K562 (cell line): Measurements from ENCODE around the gene COA3. TPM values are rescaled to one million over a fixed set of nuclear protein-coding genes. Genes with fewer than 3 reads are reported as not detected.

Experiments used
- BRD4 ChIP-seq: fragments of 200-600 bp; sonication (generic); IDR thresholded peaks from 2 replicates; pipeline ENCODE4 v1.6.1; 2017; ENCODE audit warnings: inconsistent platforms
- CREB1 ChIP-seq, 2 experiments: sonication (generic) in 1 of 2; formaldehyde crosslinking in 1 of 2; IDR thresholded peaks; 2 replicates each; pipeline versions ENCODE4 v1.6.1 to v1.8.0; 2012 to 2022; ENCODE audit warnings: inconsistent platforms in 1 of 2, mild to moderate bottlenecking in 1 of 2, missing genetic modification reagents in 1 of 2, moderate library complexity in 1 of 2
- ESRRA ChIP-seq: fragments of 450-650 bp; IDR thresholded peaks from 2 replicates; pipeline ENCODE4 v1.6.1; 2014; ENCODE audit warnings: low read depth, mild to moderate bottlenecking, moderate library complexity, borderline replicate concordance
- ETS2 ChIP-seq: IDR thresholded peaks from 2 replicates; pipeline ENCODE4 v1.6.1; 2016; ENCODE audit warnings: borderline replicate concordance, missing genetic modification characterization, mild to moderate bottlenecking, moderate library complexity, missing compliant biosample characterization; ENCODE audit not compliant: poor library complexity, severe bottlenecking
- HMGXB4 ChIP-seq: sonication (generic); formaldehyde crosslinking; IDR thresholded peaks from 2 replicates; pipeline ENCODE4 v1.8.1; 2023; ENCODE audit warnings: mild to moderate bottlenecking, missing genetic modification reagents
- ILF3 ChIP-seq: fragments of 450-650 bp; IDR thresholded peaks from 2 replicates; pipeline ENCODE4 v1.6.1; 2018; ENCODE audit warnings: antibody characterized with exemption, mild to moderate bottlenecking, moderate library complexity, borderline replicate concordance
- MECOM ChIP-seq: fragments of 250-450 bp; sonication (Bioruptor Pico); IDR thresholded peaks from 2 replicates; pipeline ENCODE4 v1.8.0; 2022; ENCODE audit warnings: inconsistent platforms
- NCOA2 ChIP-seq, 2 experiments: fragments of 450-650 bp; IDR thresholded peaks; 2 replicates each; pipeline ENCODE4 v1.6.1; 2018; ENCODE audit warnings: mild to moderate bottlenecking in 2 of 2, moderate library complexity in 1 of 2; ENCODE audit not compliant: partially characterized antibody in 2 of 2
- PTTG1 ChIP-seq: fragments of 450-650 bp; IDR thresholded peaks from 2 replicates; pipeline ENCODE4 v1.6.1; 2016; ENCODE audit warnings: low read depth, mild to moderate bottlenecking, missing genetic modification characterization, missing compliant biosample characterization
- SMARCA4 ChIP-seq: fragments of 450-650 bp; IDR thresholded peaks from 2 replicates; pipeline ENCODE4 v1.6.1; 2016
- STAT6 ChIP-seq: sonication (generic); formaldehyde crosslinking; IDR thresholded peaks from 2 replicates; pipeline ENCODE4 v1.8.1; 2023; ENCODE audit warnings: mild to moderate bottlenecking, missing genetic modification reagents
- TAF15 ChIP-seq: fragments of 200-400 bp; formaldehyde crosslinking; IDR thresholded peaks from 2 replicates; pipeline ENCODE4 v1.6.1; 2017; ENCODE audit warnings: mild to moderate bottlenecking, low read depth, low read length, moderate library complexity
- TFAM ChIP-seq: fragments of 250-450 bp; sonication (Bioruptor Pico); conservative IDR thresholded peaks from 2 replicates; pipeline ENCODE4 v1.5.0; 2021; ENCODE audit warnings: mild to moderate bottlenecking, moderate library complexity
- ZNF764 ChIP-seq: fragments of 250-450 bp; sonication (Bioruptor Pico); IDR thresholded peaks from 2 replicates; pipeline ENCODE4 v1.4.0; 2020; ENCODE audit warnings: low read depth, mild to moderate bottlenecking, moderate library complexity
- polyA plus RNA-seq, 8 experiments: library from polyadenylated mRNA; depleted of rRNA in 4 of 8; stranded (reverse) in 5 of 8; unstranded in 3 of 8; fragments of >200 nt; fragmentation: Nextera tagmentation in 2 of 8; fragmentation: Illumina TruSeq in 1 of 8; extraction: Ambion mirVana in 2 of 8; extraction: Trizol in 1 of 8; gene quantifications; 2 replicates each; pipeline versions ENCODE4 v1.2.1 to v1.2.3, GENCODE V29; 2011 to 2014; ENCODE audit warnings: inconsistent platforms in 1 of 8, missing spikeins in 1 of 8
- total RNA-seq, 7 experiments: library from RNA; depleted of rRNA in 6 of 7; stranded (reverse); fragments of >200 nt in 6 of 7; fragmentation: Illumina TruSeq in 2 of 7; extraction: Trizol in 2 of 7; gene quantifications; 2 replicates each; pipeline versions ENCODE4 v1.2.1 to v1.2.3, GENCODE V29; 2011 to 2021; ENCODE audit warnings: low replicate concordance in 1 of 7
- TF ChIP-seq, protein P1 (sequence below): fragments of 450-650 bp; formaldehyde crosslinking; IDR thresholded peaks from 2 replicates; pipeline ENCODE4 v1.4.0; 2022; ENCODE audit warnings: mild to moderate bottlenecking, moderate library complexity
- TF ChIP-seq, protein P2 (sequence below), 2 experiments: fragments of 450-650 bp; IDR thresholded peaks; 2 replicates each; pipeline ENCODE4 v1.6.1; 2016
- TF ChIP-seq, protein P3 (sequence below), 2 experiments: fragments of 150-350 bp in 1 of 2; IDR thresholded peaks; 2 replicates each; pipeline ENCODE4 v1.6.1; 2012 to 2016; ENCODE audit warnings: low read depth in 2 of 2, low read length in 2 of 2, mild to moderate bottlenecking in 1 of 2, moderate library complexity in 1 of 2

COA3 gene
- total and polyA plus RNA-seq, 9 of the 15 experiments (the other 6 are each of a cell fraction or from before 2014, with no cell fraction given), result 49.6 to 153 (median 61.4) TPM

- no peak for TF ChIP-seq TFAM (CRISPR knock-in tag)
- no peak for TF ChIP-seq ILF3
- no peak for TF ChIP-seq NCOA2 (IDR thresholded peaks at IDR 0.05; ENCODE audit: partially characterized antibody in 2 of 2)
- TF ChIP-seq BRD4, result no peak
- TF ChIP-seq, protein P1, sequence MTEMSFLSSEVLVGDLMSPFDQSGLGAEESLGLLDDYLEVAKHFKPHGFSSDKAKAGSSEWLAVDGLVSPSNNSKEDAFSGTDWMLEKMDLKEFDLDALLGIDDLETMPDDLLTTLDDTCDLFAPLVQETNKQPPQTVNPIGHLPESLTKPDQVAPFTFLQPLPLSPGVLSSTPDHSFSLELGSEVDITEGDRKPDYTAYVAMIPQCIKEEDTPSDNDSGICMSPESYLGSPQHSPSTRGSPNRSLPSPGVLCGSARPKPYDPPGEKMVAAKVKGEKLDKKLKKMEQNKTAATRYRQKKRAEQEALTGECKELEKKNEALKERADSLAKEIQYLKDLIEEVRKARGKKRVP (CRISPR knock-in tag), result no peak
- peak; percentile 31; the same call in 1 of the 2 replicates for TF ChIP-seq SMARCA4
- no peak for TF ChIP-seq HMGXB4 (CRISPR knock-in tag)
- no peak for TF ChIP-seq CREB1 (IDR thresholded peaks at IDR 0.05)
- no peak for TF ChIP-seq CREB1 (CRISPR knock-in tag; IDR thresholded peaks at IDR 0.05)
- TF ChIP-seq ESRRA, result peak; percentile 86
- TF ChIP-seq, protein P2, sequence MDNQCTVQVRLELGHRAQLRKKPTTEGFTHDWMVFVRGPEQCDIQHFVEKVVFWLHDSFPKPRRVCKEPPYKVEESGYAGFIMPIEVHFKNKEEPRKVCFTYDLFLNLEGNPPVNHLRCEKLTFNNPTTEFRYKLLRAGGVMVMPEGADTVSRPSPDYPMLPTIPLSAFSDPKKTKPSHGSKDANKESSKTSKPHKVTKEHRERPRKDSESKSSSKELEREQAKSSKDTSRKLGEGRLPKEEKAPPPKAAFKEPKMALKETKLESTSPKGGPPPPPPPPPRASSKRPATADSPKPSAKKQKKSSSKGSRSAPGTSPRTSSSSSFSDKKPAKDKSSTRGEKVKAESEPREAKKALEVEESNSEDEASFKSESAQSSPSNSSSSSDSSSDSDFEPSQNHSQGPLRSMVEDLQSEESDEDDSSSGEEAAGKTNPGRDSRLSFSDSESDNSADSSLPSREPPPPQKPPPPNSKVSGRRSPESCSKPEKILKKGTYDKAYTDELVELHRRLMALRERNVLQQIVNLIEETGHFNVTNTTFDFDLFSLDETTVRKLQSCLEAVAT (IDR thresholded peaks at IDR 0.05), result no peak
- TF ChIP-seq TAF15, result no peak
- no peak for TF ChIP-seq PTTG1 (tag)
- TF ChIP-seq ZNF764 (CRISPR knock-in tag), result no peak
- no peak for TF ChIP-seq ETS2
- no peak for TF ChIP-seq MECOM (CRISPR knock-in tag)
- TF ChIP-seq, protein P3, sequence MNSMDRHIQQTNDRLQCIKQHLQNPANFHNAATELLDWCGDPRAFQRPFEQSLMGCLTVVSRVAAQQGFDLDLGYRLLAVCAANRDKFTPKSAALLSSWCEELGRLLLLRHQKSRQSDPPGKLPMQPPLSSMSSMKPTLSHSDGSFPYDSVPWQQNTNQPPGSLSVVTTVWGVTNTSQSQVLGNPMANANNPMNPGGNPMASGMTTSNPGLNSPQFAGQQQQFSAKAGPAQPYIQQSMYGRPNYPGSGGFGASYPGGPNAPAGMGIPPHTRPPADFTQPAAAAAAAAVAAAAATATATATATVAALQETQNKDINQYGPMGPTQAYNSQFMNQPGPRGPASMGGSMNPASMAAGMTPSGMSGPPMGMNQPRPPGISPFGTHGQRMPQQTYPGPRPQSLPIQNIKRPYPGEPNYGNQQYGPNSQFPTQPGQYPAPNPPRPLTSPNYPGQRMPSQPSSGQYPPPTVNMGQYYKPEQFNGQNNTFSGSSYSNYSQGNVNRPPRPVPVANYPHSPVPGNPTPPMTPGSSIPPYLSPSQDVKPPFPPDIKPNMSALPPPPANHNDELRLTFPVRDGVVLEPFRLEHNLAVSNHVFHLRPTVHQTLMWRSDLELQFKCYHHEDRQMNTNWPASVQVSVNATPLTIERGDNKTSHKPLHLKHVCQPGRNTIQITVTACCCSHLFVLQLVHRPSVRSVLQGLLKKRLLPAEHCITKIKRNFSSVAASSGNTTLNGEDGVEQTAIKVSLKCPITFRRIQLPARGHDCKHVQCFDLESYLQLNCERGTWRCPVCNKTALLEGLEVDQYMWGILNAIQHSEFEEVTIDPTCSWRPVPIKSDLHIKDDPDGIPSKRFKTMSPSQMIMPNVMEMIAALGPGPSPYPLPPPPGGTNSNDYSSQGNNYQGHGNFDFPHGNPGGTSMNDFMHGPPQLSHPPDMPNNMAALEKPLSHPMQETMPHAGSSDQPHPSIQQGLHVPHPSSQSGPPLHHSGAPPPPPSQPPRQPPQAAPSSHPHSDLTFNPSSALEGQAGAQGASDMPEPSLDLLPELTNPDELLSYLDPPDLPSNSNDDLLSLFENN (IDR thresholded peaks at IDR 0.05; ENCODE audit: low read depth in 2 of 2, low read length in 2 of 2), result peak in 1 of 2 experiments; percentile 32; a peak in 1 of 4 replicates
- TF ChIP-seq STAT6, result no peak
Measured at GRCh38 chr17:42775534-42776098, 22.9 kb downstream of the COA3 start (continued).
